Astrocyte (in vitro differentiated cells and primary cell): Measurements from ENCODE around the gene KANSL3. TPM values are rescaled to one million over a fixed set of nuclear protein-coding genes. Genes with fewer than 3 reads are reported as not detected.

Source experiments
- DNase-seq: peaks from one replicate; pipeline ENCODE4 v3.0.0-alpha.2; 2010; ENCODE audit warnings: low read depth
- FAIRE-seq: peaks from 2 replicates; lab custom pipeline; 2011; peaks lifted over from hg19 to GRCh38; lab: Jason Lieb, UNC
- H2AFZ ChIP-seq: 2 replicates; pipeline ENCODE4 v1.6.0; 2012; ENCODE audit warnings: low read depth, low read length, inconsistent platforms
- H3K27ac ChIP-seq: 2 replicates; pipeline ENCODE4 v1.5.1; 2011; ENCODE audit warnings: low read depth, low read length, inconsistent platforms
- H3K27me3 ChIP-seq: 2 replicates; pipeline ENCODE4 v1.6.0; 2011; ENCODE audit warnings: low read length, inconsistent platforms; ENCODE audit not compliant: insufficient read depth
- H3K36me3 ChIP-seq: 2 replicates; pipeline ENCODE4 v1.5.1; 2011; ENCODE audit warnings: low read length, inconsistent platforms; ENCODE audit not compliant: insufficient read depth
- H3K4me1 ChIP-seq: 2 replicates; pipeline ENCODE4 v1.5.1; 2011; ENCODE audit warnings: low read length, inconsistent platforms; ENCODE audit not compliant: insufficient read depth
- H3K4me2 ChIP-seq: 2 replicates; pipeline ENCODE4 v1.6.0; 2012; ENCODE audit warnings: low read length, inconsistent platforms
- H3K4me3 ChIP-seq: 2 replicates; pipeline ENCODE4 v1.5.1; 2011; ENCODE audit warnings: low read depth, mild to moderate bottlenecking, low read length, inconsistent platforms; ENCODE audit not compliant: insufficient read depth
- H3K79me2 ChIP-seq: 2 replicates; pipeline ENCODE4 v1.6.0; 2012; ENCODE audit warnings: mild to moderate bottlenecking, low read length, inconsistent platforms; ENCODE audit not compliant: insufficient read depth
- H3K9ac ChIP-seq: 2 replicates; pipeline ENCODE4 v1.6.0; 2012; ENCODE audit warnings: mild to moderate bottlenecking, low read length, inconsistent platforms
- H3K9me3 ChIP-seq: 2 replicates; pipeline ENCODE4 v1.5.1; 2012; ENCODE audit warnings: low read depth, mild to moderate bottlenecking, low read length, inconsistent platforms; ENCODE audit not compliant: insufficient read depth
- H4K20me1 ChIP-seq: 2 replicates; pipeline ENCODE4 v1.6.0; 2012; ENCODE audit warnings: low read length, inconsistent platforms; ENCODE audit not compliant: insufficient read depth
- H3K27ac Mint-ChIP-seq: one replicate; pipeline ENCODE4 v1.8.0; 2021; ENCODE audit warnings: mild to moderate bottlenecking, mixed read lengths; ENCODE audit not compliant: unreplicated experiment
- H3K27me3 Mint-ChIP-seq: one replicate; pipeline ENCODE4 v1.8.0; 2021; ENCODE audit warnings: low read depth, mixed read lengths; ENCODE audit not compliant: unreplicated experiment
- H3K36me3 Mint-ChIP-seq: one replicate; pipeline ENCODE4 v1.8.0; 2021; ENCODE audit warnings: low read depth, mixed read lengths; ENCODE audit not compliant: unreplicated experiment
- H3K4me1 Mint-ChIP-seq: one replicate; pipeline ENCODE4 v1.8.0; 2021; ENCODE audit warnings: low read depth, mixed read lengths; ENCODE audit not compliant: unreplicated experiment
- H3K4me3 Mint-ChIP-seq: one replicate; pipeline ENCODE4 v1.8.0; 2021; ENCODE audit warnings: mild to moderate bottlenecking, moderate library complexity, mixed read lengths; ENCODE audit not compliant: unreplicated experiment
- H3K9me3 Mint-ChIP-seq: one replicate; pipeline ENCODE4 v1.8.0; 2021; ENCODE audit warnings: mild to moderate bottlenecking, mixed read lengths; ENCODE audit not compliant: unreplicated experiment
- EZH2 ChIP-seq: IDR thresholded peaks from 2 replicates; pipeline ENCODE4 v1.6.1; 2012; ENCODE audit warnings: mild to moderate bottlenecking, low read length, inconsistent platforms; ENCODE audit not compliant: insufficient read depth
- total RNA-seq: library from RNA; stranded (reverse); gene quantifications from 2 replicates; pipeline ENCODE4 v1.2.1, GENCODE V29; 2021
- TF ChIP-seq, protein P1 (sequence below): IDR thresholded peaks from 2 replicates; pipeline ENCODE4 v1.5.1; 2011; ENCODE audit warnings: low read depth, mild to moderate bottlenecking, inconsistent platforms, low read length, moderate library complexity; ENCODE audit not compliant: insufficient read depth

The KANSL3 gene
- total RNA-seq, 1 donor from 2014 or later, result 26.7 TPM

DNA sequence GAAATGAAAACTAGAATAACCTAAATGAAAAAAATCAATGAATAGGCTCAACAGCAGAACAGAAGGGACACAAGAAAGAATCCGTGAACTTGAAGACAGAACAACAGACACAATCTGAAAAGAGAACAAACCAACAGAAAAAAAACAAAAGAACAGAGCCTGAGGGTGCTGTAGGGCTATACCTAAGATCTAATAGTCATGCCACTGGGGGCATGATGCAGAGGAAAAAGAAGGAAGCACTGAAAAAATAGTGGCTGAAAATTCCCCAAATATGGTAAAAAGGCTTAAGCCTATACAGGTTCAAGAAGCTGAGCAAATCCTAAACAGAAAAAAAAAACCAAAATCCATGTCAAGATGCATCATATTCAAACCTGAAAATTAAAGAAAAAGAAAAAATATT lies 50.3 kb downstream of the KANSL3 start:
- Histone ChIP-seq H3K27me3 (no peaks in the 10 kb centered on the region), H3K9ac (no peak overlapping the region), H3K4me2 (no peak overlapping the region), H2AFZ (no peak overlapping the region), H3K79me2 (no peaks in the 10 kb centered on the region), H3K9me3 (no peaks in the 10 kb centered on the region), H3K27ac (no peak overlapping the region), H3K4me1 (no peaks in the 10 kb centered on the region), H4K20me1 (peaks cover 9% of the 10 kb centered on the region), H3K4me3 (no peak overlapping the region), H3K36me3 (peaks cover 4% of the 10 kb centered on the region)
- peaks cover 7% of the 10 kb centered on the region for H3K4me1 Mint-ChIP-seq
- FAIRE-seq (no peak), DNase-seq (no peak)
- H3K27ac Mint-ChIP-seq, result no peak overlapping the region
- H3K4me3 Mint-ChIP-seq, result no peak overlapping the region
- no peaks in the 10 kb centered on the region for H3K9me3 Mint-ChIP-seq
- H3K27me3 Mint-ChIP-seq, result no peaks in the 10 kb centered on the region
- TF ChIP-seq EZH2, result no peak
- TF ChIP-seq, protein P1, sequence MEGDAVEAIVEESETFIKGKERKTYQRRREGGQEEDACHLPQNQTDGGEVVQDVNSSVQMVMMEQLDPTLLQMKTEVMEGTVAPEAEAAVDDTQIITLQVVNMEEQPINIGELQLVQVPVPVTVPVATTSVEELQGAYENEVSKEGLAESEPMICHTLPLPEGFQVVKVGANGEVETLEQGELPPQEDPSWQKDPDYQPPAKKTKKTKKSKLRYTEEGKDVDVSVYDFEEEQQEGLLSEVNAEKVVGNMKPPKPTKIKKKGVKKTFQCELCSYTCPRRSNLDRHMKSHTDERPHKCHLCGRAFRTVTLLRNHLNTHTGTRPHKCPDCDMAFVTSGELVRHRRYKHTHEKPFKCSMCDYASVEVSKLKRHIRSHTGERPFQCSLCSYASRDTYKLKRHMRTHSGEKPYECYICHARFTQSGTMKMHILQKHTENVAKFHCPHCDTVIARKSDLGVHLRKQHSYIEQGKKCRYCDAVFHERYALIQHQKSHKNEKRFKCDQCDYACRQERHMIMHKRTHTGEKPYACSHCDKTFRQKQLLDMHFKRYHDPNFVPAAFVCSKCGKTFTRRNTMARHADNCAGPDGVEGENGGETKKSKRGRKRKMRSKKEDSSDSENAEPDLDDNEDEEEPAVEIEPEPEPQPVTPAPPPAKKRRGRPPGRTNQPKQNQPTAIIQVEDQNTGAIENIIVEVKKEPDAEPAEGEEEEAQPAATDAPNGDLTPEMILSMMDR, result no peak
- H3K36me3 Mint-ChIP-seq, result peaks cover 19% of the 10 kb centered on the region

DNA sequence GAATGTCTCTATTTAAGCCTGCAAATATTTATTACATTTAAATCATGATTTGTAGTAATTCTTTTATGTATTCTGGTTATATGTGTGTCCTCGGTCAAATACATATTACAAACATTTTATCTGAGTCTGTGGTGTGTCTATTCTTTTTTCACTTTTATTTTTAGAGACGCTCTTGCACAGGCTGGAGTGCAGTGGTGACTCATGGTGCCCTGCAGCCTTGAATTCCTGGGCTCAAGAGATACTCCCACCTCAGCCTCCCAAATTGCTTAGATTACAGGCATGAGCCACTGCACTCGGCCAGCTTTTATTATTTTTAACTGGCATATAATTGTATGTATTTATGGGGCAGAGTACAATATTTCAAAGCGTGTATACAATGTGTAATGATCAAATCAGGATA lies 54.1 kb downstream of the KANSL3 start:
- TF ChIP-seq EZH2, result no peak
- TF ChIP-seq, protein P1, result no peak
- Histone ChIP-seq H2AFZ (no peak overlapping the region), H3K27ac (no peak overlapping the region), H3K4me3 (no peak overlapping the region), H3K36me3 (no peaks in the 10 kb centered on the region), H3K4me1 (no peaks in the 10 kb centered on the region), H3K4me2 (no peak overlapping the region), H3K27me3 (no peaks in the 10 kb centered on the region), H3K9ac (no peak overlapping the region), H3K79me2 (no peaks in the 10 kb centered on the region), H3K9me3 (no peaks in the 10 kb centered on the region), H4K20me1 (peaks cover 5% of the 10 kb centered on the region)
- FAIRE-seq, result no peak
- Mint-ChIP-seq H3K9me3 (peaks cover 1% of the 10 kb centered on the region), H3K4me1 (peaks cover 7% of the 10 kb centered on the region), H3K4me3 (no peak overlapping the region), H3K27ac (no peak overlapping the region), H3K27me3 (no peaks in the 10 kb centered on the region), H3K36me3 (peaks cover 8% of the 10 kb centered on the region)
- peak; percentile 31 for DNase-seq

DNA sequence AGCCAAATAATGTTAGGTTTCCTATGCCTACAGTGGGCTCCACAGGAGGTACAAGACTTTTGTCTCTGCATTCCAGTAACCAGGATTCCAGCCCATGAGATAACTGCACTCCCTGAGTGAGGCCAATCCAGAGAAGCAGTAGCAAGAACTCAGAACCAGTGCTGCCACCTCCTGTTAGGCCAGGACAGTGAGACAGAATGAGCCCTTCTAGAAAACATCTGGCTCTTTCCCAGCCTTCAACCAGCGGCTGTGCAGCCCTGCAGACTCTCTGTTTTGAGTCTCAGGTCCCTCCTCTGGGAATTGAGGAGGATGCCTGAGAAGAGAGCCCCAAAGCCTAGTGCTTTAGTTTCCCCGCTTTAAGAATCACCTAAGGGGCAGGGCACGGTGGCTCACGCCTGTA lies 57.3 kb downstream of the KANSL3 start:
- no peak overlapping the region for H3K27ac ChIP-seq
- H3K36me3 Mint-ChIP-seq, result peaks cover 5% of the 10 kb centered on the region
- H3K4me2 ChIP-seq, result no peak overlapping the region
- FAIRE-seq, result no peak
- TF ChIP-seq, protein P1, result no peak
- TF ChIP-seq EZH2, result no peak
- H3K4me3 Mint-ChIP-seq, result no peak overlapping the region
- H3K27me3 Mint-ChIP-seq, result no peaks in the 10 kb centered on the region
- no peak overlapping the region for H3K27ac Mint-ChIP-seq
- no peak overlapping the region for H3K4me3 ChIP-seq
- peaks cover 1% of the 10 kb centered on the region for H3K9me3 Mint-ChIP-seq
- H3K36me3 ChIP-seq, result no peaks in the 10 kb centered on the region
- no peaks in the 10 kb centered on the region for H3K4me1 ChIP-seq
- H3K27me3 ChIP-seq, result no peaks in the 10 kb centered on the region
- no peak overlapping the region for H3K9ac ChIP-seq
- no peak overlapping the region for H2AFZ ChIP-seq
- no peaks in the 10 kb centered on the region for H3K9me3 ChIP-seq
- peaks cover 6% of the 10 kb centered on the region for H3K4me1 Mint-ChIP-seq
- no peaks in the 10 kb centered on the region for H4K20me1 ChIP-seq
- DNase-seq, result peak; percentile 22
- no peaks in the 10 kb centered on the region for H3K79me2 ChIP-seq
